DOHH2 (cell line): ENCODE data around the gene DLGAP1.

ENCODE experiments used
- CTCF ChIP-seq: fragments of 200-600 bp; sonication (generic); IDR thresholded peaks from one replicate; pipeline ENCODE4 v1.5.1; 2014; ENCODE audit warnings: antibody characterized with exemption, mild to moderate bottlenecking, low read depth, low read length; ENCODE audit not compliant: poor library complexity, severe bottlenecking
- EZH2phosphoT487 ChIP-seq: fragments of 200-600 bp; sonication (generic); IDR thresholded peaks from 2 replicates; pipeline ENCODE4 v1.6.1; 2017; ENCODE audit warnings: borderline replicate concordance, mild to moderate bottlenecking, antibody characterized with exemption, low read length, moderate library complexity, mixed read lengths

GRCh38 chr18:4078246-4078645, 376.9 kb downstream of the DLGAP1 start:
- TF ChIP-seq CTCF: no peak
- no peak for TF ChIP-seq EZH2phosphoT487
